Epithelial cell of proximal tubule (primary cell): ENCODE data around the gene RNF157. TPM values are rescaled to one million over a fixed set of nuclear protein-coding genes. Genes with fewer than 3 reads are reported as not detected.
A peak's percentile ranks its signal among the peaks of the same experiment; 100 is the strongest.

Experiments
- DNase-seq: peaks from one replicate; pipeline ENCODE4 v3.0.0-alpha.2; 2011; ENCODE audit warnings: low read depth
- H3K4me3 ChIP-seq: 2 replicates; pipeline ENCODE4 v1.5.1; 2011; ENCODE audit warnings: low read depth, mild to moderate bottlenecking, low read length
- CTCF ChIP-seq: conservative IDR thresholded peaks from 2 replicates; pipeline ENCODE4 v1.5.1; 2012; ENCODE audit warnings: low read depth, mild to moderate bottlenecking, low read length
- total RNA-seq: library from RNA; depleted of rRNA; stranded (reverse); fragments of >200 nt; gene quantifications from 2 replicates; pipeline ENCODE4 v1.2.3, GENCODE V29; 2015

RNF157 gene
- total RNA-seq, 1 donor from 2014 or later: 10.0 TPM

GRCh38 chr17:76264755-76265623 lies 24.7 kb upstream of the RNF157 start, which contains the start of gene UBALD2:
Gene UBALD2 (plus strand): TSS chr17:76265348. CDS start chr17:76265506, 158 bp downstream.
- H3K4me3 ChIP-seq: peak within 1 kb of the TSS; percentile 86
- DNase-seq: peak; percentile 96
- TF ChIP-seq CTCF: no peak

GRCh38 chr17:76264425-76264754 lies 24.1 kb upstream of the RNF157 start:
- TF ChIP-seq CTCF: no peak
- H3K4me3 ChIP-seq: no peak overlapping the region
- no peak for DNase-seq

DNA sequence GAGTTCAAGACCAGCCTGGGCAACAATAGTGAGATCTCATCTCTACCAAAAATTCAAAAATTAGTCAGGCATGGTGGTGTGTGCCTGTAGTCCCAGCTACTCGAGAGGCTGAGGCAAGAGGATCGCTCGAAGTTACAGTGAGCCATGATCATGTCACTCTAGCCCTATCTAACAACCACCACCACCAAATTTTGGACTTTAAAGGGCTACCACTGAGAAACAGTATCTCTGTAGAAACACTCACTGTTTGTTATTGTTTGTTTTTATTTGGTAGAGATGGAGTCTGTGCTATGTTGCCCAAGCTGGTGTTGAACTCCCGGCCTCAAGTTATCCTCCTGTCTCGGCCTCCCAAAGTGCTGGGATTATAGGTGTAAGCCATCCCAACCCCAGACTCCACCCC lies 23.6 kb upstream of the RNF157 start:
- DNase-seq: no peak
- TF ChIP-seq CTCF: no peak
- H3K4me3 ChIP-seq: no peak overlapping the region

- H3K4me3 ChIP-seq: no peak overlapping the region
These were observed 22.5 kb upstream of the RNF157 start for GRCh38 chr17:76262732-76263344.

DNA sequence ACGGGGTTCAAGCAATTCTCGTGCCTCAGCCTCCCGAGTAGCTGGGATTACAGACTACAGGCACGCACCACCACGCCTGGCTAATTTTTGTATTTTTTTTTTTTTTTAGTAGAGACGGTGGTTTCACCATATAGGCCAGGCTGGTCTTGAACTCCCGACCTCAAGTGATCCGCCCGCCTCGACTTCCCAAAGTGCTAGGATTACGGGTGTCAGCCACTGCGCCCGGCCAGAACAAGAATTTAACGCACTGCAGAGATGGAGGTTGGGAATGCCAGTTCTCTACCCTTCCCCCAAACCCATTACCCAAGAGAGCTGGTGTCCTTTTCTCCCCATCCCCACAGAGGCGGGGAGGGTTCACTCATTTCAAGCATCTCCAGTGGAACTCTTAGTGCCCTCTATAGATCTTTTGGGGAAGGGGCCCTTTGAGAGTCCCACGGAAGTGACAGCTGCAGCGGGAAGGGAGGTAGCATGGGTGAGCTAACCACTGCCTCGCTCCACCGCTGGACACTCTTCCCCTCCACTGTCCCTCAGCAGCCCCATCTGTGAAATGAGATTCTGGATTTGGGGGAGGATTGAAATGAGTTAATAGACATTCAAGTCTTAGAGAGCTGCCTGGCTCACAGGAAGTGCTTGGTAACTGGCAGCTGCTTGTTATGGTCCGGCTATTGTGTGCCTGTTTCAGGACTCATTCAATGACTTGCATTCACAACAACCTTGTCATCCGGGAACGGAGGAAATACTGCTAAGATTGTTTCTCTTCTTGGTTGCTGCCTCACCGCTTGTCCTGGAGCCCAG lies 21.3 kb upstream of the RNF157 start:
- DNase-seq: no peak
- no peak overlapping the region for H3K4me3 ChIP-seq
- no peak for TF ChIP-seq CTCF

More at GRCh38 chr17:76262732-76263344, 22.5 kb upstream of the RNF157 start:
- no peak for TF ChIP-seq CTCF
- DNase-seq: no peak

DNA sequence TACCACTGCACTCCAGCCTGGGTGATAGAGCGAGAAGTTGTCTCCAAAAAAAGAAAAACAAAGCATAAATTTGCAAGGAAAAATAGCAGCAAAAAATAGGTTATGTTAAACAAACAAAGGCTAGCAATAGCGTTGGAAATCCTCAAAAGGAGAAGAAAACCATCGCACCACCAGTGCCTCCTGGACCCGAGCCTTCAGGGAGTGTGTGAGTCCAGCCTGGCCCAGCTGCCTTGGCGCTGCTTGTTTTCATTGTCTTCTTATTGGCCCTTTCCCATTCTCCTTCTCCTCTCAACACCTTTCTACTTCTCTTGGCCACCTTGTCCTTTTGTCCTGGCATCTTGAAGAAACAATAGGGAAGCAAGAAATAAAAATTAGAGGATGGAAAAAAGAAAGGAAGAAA lies 20.4 kb upstream of the RNF157 start:
- H3K4me3 ChIP-seq: no peak overlapping the region
- DNase-seq: no peak
- TF ChIP-seq CTCF: no peak
